SHP77 treated with DMSO at 0.1 percent for 48 hours (cell line): ENCODE measurements around the gene NBAS.
A peak's percentile ranks its signal among the peaks of the same experiment; 100 is the strongest.
"Not testable (repeated sequence)": the region's sequence is repeated elsewhere in the genome, so short reads cannot be mapped to it uniquely, and the experiment has no call there.

Source experiments
- DNase-seq: peaks from one replicate; lab custom pipeline; 2025; lab: John Stamatoyannopoulos, UW

The NBAS gene

DNA sequence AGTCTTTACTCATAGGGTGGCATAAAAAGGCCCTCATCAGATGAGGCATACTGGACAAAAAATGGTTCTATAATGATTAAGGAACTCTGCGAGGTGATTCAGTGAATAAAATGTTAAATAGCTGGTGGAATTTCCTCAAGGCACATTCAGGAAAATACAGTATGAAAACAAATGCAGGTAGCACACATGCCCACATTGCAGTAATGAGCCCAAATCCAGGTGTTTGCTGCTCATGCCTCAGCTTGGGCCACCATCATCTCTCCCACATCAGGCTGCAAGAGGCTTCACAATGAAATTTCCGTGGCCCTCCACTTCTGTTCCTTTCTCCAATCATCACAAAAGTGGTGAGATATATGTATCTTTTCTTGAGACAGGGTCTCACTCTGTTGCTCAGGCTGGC is 298.3 kb downstream of the NBAS start:
- no peak for DNase-seq

DNA sequence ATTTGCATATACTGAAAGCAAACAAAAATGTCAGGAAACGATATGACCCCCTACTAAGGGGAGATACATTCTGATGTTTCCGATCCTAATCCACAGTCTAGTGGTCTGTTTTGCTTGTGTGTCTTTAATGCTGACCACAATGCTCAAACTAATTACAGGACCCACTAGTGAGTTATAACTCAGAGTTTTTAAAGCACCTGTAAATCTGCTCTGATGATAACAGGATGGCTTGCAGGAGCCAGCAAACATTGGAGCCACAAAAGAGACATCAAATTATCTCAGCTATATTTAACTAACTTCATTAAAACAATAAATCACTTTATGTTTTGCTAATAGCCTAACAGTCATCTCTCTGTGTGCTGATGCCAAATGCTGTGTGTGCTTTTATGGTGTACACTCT is 300.3 kb downstream of the NBAS start:
- DNase-seq: no peak

DNA sequence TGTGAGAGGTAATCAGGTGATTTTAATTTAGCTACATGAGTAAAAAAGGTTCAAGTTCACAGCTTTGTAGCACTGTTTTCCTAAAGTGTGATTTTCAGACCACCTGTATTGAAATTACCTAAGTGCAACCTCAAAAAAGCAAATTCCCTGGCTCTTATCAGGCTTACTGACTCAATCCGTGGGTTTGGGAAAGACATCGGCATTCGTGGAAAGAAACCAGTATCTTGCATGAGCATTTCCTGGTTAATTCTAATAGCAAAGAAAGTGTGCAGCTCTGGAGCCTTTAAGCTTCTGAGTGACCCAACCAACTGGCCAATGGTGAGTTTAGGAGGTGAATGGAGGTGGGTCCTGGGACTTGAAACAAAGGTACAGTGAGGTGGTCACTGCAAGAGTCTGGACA is 300.9 kb downstream of the NBAS start:
- no peak for DNase-seq

DNA sequence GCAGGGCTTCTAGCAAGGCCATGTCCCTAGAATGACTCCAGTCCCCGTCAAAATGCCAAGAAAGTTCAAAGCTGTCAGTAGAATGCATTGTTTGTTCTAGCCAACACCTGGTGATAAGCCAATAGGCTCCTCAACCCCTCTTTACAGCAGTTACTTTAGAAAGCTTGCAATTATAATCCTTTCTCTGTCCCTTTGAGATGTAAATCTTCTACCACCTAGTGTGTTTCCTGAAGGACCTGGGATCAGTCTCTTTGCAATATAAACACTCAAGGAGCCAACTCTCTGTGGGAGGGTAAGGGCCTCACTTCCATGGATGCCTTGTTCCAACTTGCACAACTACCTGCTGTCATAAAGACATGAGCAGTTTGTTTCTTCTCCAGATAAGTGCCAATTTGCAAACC is 301.8 kb downstream of the NBAS start:
- no peak for DNase-seq

DNA sequence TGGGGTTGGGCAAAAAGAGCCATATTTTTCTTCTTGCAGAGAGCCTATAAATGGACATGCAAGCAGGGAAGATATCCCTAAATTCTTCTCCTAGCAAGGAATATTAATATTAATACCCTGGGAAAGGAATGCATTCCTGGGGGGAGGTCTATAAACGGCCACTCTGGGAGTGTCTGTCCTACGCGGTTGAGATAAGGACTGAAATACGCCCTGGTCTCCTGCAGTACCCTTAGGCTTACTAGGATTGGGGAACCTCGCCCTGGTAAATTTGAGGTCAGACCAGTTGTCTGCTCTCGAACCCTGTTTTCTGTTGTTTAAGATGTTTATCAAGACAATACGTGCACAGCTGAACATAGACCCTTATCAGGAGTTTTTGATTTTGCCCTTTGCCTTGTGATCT is 302.7 kb downstream of the NBAS start:
- not testable (repeated sequence) for DNase-seq

DNA sequence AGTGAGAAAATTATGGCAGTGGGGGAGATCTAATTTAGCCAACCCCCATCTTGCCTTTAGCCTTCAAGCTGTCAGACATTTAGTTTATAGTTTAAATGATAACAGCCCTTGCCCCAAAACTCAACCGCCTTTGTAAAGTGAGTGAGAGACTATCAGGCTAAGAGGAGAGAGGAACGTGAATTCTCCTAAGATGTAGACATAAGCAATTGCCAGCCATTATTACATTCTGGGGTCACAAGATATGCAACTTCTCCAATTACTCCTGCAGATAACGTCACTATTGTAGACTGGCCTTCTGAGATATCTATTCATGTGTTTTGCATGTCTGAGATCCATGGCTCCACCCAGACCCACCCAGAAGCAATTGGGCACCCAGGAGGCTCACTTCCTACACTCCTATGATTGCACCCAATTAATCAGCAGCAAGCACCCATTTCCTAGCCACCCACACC is 307.3 kb downstream of the NBAS start:
- DNase-seq: no peak

DNA sequence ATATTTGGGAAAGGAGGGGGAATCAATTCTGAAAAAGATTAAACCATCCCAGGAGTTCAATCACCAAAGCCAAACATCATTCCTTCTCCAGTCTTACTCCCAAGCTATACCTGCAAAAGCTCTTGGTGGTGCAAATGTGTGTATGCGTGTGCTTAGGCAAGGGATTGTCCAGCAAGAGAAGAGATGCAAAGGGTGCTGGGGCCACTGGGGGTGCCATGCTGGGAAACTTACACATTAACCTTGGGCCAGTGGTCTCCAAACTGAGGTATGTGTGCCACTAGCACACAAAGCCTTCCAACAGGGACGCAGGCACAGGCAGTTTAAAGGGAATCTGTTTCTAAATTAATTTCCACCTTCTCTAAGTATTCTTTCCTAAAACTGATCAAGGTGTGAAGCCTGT is 307.9 kb downstream of the NBAS start:
- DNase-seq: no peak

DNA sequence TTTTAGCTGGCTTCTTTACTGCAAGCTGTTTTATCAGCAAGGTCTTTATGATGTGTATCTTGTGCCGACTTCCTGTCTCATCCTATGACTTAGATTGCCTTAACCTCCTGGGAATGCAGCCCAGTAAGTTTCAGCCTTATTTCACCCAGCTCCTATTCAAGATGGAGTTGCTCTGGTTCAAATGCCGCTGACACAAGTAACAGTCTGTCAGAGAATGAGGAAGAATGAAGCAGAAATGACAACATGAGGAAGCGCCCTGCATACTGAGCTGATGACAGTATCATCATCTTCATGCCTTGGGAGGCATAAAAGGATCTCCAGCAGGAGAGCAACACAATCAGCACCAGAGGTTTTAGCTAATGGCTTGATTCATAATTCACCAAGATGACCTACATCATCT is 309.4 kb downstream of the NBAS start:
- DNase-seq: no peak

DNA sequence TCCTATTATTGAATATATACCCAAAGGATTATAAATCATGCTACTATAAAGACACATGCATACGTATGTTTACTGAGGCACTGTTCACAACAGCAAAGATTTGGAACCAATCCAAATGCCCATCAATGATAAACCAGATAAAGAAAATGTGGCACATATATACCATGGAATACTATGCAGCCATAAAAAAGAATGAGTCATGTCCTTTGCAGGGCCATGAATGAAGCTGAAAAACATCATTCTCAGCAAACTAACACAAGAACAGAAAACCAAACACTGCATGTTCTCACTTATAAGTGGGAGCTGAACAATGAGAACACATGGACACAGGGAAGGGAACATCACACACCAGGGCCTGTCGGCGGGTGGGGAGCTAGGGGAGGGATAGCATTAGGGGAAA is 310.2 kb downstream of the NBAS start:
- DNase-seq: not testable (repeated sequence)

DNA sequence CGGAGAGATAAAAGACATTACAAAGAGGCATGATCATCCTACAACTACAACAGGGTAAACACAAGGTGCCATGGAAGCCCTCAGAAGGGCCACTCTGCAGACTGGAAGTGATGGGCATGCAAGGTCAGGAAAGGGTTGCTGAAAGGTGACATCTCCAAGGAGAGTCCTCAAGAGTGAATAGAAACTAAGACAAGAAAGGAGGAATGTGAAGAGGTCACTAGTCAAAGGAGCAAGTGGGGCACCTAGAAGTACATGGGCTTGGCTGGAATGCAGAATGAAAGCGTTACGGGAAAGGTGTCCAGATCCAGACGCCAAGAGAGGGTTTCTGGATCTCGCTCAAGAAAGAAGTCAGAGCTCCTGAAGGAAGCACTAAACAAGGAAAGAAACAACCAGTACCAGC is 314.3 kb downstream of the NBAS start:
- no peak for DNase-seq

DNA sequence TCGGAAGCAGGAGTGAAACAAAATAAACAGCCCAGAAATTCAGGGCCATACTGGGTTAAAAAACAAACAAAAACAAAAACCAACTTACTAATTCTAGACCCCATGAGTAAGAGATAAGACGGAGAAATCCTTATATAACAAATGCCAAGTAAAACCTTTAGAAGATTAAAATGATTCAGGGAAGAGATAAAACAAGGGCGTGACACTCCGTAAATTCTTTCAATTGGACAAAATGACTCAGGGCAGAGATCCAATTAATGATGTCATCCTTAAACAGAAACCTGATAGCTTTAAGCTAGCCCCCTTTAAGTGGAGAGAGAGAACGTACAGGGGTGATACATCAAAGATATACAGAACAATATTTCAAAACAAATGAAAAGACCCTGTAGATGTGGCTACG is 317.4 kb downstream of the NBAS start:
- peak; percentile 67 for DNase-seq

DNA sequence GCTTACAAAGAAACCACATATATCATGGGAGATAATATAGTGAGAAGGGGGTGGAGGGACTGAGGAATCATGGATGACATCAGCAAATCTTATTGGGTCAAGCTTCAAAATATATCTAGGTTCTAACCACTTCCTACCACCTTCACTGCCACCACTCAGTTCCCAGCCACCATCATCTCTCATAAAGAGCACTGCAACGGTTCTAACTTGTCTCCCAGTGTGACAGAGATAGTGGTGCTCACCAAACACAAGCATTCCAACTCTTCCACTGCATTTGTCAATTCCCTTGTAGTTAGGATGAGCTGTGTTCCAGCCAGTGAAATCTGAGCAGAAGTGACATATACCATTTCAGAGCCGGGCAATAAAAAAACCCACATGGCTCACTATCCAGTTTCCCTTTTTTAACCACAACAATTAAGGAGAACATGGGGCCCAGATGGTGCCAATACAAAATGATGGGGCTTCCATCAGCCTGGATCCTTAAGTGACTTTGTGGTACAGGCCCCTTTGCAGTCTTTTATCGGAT is 318.1 kb downstream of the NBAS start:
- DNase-seq: no peak

DNA sequence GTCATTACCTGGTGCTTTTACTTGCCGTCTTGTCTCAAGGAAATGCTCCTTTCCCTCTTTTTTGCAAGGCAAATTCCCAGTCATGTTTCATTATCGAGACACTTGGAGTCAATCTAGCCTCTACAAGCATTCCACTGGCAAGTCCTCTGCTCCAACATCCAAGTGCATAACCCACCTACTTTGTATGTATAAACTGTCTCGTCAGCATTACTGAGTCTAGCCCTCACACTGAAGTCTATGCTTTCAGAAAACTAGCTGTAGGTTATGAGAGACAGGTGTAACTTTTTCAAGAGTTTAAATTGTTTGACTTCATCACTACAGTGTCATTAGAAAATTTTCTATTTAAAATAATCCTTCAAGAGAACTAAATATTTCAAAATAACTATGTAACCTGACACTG is 319.2 kb downstream of the NBAS start:
- no peak for DNase-seq

DNA sequence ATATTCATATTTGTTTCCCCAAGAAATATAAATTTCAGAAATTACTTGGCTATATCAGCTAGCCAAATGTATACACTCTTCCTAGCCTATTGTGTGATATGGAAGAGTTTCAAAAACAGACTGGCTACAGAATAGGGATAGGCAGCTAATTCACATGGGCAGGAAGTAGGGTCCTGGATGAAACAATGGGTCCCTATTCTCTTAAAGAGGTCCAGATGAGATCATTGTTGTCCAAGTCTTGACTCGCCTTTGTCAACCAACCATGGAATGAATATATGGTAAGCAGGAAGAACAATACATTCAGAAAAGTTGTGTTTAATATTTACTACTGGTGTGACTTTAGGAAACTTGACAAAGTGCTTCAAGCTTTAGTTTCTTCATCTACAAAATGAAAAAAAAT is 319.9 kb downstream of the NBAS start:
- DNase-seq: no peak

DNA sequence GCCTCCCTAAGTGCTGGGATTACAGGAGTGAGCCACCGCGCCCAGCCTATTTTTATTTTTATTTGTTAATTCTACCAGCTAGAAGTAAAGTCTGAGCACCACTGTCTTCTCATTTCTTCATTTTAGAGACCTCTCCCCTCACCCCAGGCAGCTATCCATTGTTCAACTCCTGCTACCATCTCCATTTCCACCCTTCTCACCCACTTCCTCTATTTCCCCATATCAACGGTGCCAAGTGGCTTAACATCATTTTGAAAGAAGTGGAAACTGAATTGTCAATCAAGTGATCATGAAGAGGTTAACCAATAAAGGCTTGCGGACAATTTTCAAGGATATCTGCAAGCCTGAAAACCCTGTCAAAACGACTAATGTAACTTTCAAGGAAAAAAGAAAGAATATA is 323.1 kb downstream of the NBAS start:
- no peak for DNase-seq

DNA sequence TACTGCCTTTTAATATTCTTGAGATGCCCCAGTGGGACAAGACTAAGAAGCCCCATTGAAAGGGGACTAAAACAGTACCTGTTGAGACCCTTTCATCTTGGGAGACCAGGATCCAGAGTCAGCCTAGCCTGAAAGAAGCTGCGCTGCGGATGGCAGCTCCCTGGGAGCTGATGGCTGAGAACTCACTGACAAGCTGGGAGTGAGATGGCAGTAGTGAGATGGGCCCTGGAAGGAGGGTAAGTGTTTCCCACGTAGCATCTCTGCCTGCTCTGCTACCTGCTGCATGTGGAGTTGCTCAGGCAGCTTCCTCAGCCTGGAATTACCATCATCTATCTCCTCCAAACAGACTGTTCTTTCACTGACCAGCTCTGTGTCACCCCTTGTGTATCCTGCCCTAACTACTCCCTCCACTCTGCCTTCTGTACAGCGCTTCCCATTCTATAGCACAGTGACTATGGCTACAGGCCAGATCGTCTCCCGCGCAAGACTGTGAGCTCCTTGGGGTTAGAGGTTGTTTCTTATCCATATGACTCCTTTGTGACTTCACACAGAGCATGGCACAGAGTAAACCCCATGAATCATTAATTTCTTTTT is 330.4 kb downstream of the NBAS start:
- DNase-seq: no peak

DNA sequence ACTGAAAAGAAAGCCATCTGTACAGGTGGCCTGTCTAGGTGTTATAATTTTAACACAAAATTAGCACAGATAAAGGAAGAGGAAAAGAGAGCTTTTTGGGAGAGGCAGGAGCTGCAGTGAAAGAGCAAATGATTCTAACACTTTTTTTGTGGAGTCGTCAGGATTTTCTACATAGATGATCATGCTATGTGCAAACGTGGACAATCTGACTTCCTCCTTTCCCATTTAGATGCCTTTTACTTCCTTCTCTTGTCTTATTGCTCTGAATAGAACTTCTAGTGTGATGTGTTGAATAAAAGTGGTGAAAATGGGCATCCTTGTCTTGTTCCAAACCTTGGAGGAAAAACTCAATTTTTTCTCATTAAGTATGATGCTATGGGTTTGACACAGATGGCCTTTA is 334.5 kb downstream of the NBAS start:
- DNase-seq: no peak

DNA sequence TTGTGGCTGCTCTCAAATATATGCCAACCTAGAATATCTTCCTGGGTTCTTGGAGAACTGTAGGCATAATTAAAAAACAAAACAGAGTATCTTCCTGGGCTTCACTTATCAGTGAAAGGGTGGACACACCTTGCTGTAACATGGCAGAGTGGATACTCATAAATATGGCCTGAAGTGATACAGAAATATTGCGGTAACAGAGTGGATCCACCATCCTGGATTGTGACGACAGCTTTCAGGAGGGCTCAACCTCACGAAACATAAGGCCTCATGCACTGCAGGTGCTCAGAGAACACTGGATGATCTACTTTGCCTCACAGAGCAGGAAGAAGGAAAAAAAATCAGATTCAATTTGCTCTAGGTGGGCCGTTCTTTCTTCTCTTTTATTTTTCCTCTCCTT is 336.0 kb downstream of the NBAS start:
- no peak for DNase-seq

DNA sequence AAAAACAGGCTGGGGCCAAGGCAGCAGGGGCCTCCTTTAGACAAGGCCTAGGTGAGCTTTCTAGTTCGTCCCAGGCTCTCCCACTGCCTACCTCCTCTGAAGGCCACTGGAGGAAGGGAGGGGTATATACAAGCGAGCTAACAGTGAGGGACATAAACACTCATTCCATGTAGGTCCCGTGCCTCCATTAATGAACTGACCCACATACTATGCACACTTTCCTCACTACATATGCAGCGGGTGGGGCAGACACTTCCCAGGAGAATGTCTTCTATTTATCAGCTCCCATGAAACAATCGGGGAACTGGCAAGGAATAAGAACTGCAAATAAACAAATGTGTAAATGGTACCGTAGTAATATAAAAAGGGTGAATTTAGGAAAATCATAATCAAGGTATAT is 336.5 kb downstream of the NBAS start:
- no peak for DNase-seq

DNA sequence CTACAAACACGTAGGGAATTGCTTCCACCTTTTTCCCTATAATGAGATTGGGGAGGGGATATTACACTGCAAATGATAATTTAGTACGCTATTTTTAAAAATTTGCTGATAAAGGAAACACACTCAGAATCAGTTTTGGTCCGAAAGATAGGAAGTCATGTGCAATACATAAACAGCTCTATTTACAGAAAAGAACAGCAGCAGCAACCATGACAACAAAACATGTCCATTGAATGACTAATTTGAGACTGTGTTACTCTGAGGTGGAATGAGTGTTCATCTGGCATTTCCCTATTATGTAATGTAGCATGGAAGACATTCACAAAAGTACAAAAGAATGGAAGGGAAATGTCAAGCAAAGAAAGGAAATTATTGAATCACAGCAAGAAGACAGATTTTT is 337.2 kb downstream of the NBAS start:
- DNase-seq: no peak

DNA sequence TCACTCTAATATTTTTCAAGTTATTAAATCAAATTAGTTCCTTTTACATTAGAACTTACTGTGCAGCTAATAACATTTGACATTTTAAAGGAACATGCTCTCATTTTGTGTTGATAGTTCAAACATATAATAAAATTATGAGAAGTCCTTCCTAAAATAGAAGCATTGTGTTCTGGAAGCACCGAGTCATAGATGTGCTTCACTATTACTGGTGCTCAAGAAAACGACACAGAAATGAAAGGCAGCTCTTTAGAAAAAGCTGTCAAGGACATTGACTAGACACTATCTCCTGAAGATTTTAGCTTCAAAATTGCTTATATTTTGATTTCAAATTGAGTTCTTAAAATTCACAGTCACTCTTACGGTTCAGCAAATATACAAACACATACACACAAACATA is 338.3 kb downstream of the NBAS start:
- DNase-seq: no peak

DNA sequence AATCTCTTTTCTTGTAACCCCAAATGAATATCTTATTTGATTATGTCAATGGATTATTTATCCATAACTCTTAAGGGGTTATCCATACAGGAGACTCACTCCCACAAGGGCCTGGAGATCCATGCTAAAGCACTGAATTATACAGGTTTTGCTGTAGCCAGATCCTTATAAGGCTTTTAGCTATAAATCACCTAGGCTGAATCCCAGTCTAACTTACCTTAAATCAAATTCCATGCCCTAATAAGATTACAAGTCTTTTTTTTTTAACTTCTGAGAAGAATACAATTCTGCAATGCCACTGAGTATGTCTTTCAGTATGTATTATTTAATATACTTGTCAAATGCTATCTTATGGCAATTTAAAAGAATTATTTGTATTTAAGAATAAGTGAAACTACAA is 340.5 kb downstream of the NBAS start:
- no peak for DNase-seq

DNA sequence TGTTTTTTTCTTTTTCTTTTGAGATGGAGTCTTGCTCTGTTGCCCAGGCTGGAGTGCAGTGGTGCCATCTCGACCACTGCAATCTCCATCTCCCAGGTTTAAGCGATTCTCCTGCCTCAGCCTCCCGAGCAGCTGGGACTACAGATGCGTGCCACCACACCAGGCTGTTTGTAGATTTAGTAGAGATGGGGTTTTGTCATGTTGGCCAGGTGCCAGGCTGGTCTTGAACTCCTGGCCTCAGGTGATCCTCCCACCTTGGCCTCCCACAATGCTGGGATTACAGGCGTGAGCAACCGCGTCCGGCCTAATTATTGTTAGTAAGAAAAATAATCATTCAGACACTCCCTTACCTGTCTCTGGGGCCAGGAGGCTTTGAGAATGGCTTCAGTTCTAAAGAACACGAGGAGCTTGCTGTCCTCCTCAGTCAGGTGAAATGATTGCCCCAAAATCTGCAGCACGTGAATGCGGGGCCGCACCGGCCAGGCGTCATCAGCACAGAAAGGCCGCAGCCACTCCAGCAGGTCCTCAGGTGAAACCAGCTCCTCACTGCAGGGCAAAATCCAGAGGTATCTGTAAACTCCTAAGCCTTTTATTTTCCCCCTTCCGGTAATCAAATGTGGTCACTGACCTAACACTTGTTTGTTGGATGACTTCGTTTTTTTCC is 342.6 kb downstream of the NBAS start:
- no peak for DNase-seq

DNA sequence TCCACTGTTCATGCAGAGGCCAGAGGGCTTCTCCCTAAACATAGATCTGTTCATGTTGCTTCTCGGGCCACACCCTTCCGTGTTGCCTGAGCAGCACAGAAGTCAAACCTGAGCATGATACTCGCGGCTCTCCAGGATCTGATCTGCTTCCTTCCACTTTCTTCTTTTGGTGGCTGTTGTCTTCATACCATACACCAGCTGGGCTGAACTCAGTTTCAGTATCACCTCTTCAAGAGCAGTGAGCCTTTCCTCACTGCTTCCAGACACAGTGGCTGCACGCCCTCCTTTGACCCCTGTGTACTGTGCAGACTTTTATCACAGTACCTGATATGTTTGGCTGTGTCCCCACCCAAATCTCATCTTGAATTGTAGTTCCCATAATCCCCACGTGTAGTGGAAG is 348.9 kb downstream of the NBAS start:
- DNase-seq: no peak
